ENCODE measurements around the gene SV2A. TPM values are rescaled to one million over a fixed set of nuclear protein-coding genes. Genes with fewer than 3 reads are reported as not detected.

Gene SV2A
- total RNA-seq = 5.9 TPM

DNA sequence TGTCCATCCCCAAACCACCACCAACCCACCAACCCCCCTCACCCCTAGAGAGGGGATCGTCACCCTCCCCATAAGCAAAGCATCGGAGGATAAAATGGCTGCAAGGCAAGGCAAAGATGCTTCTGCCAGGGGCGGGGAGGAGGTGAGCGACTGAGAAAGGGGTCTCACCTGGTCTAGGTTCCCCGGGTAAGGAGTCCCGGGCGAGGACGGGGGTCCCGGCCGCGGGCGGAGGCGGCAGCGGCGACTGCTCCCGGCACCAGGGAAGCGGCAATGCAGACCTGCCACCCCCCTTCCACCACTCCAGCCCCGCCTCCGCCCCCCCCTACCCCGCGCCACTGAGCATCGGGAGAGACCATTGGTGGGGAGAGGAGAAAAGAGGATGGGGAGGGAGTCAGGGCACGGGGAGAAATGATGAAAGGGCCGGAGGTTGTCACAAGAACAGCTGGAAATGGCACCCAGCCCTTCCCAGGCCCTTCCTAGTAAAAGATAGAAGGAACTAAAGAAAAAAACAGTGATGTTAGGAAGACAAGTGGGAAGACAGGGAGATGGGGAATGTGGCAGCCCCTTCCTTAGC is at the start of gene SV2A:
Gene SV2A (minus strand): TSS at position 274 of the 574 bp plus-strand sequence. CDS start 4,004 bp downstream, outside the sequence.
- intact Hi-C loops (cut with DNase I) = loop anchor here (1.0 to 2.0 kb wide), 4 partner anchors 10 to 29 kb away; partner anchors contain the start of genes BOLA1 and SF3B4
- peak in 1 of 2 donors; percentile 87 for DNase-seq (ENCODE audit: low spot score in 2 of 2)
- peak within 1 kb of the TSS; percentile 67 to 87 for H3K4me3 ChIP-seq
- H3K27me3 ChIP-seq = no peaks in the 10 kb centered on the region
- no peaks in the 10 kb centered on the region for H3K9me3 ChIP-seq
- peak within 1 kb of the TSS; percentile 75 to 78 for H3K27ac ChIP-seq
- H3K36me3 ChIP-seq = peaks cover 3 to 18% of the 10 kb centered on the region in 2 donors
- H3K4me1 ChIP-seq = peaks cover 0 to 11% of the 10 kb centered on the region in 2 donors
- no peak for TF ChIP-seq CTCF (IDR thresholded peaks at IDR 0.05)

- intact Hi-C loops (cut with DNase I) = no loop called here
- Histone ChIP-seq H3K36me3 (peaks cover 53 to 74% of the 10 kb centered on the region in 2 donors), H3K4me1 (peaks cover 0 to 12% of the 10 kb centered on the region in 2 donors), H3K27ac (no peak overlapping the region), H3K9me3 (no peaks in the 10 kb centered on the region), H3K27me3 (no peaks in the 10 kb centered on the region), H3K4me3 (no peak overlapping the region)
- no peak for TF ChIP-seq CTCF (IDR thresholded peaks at IDR 0.05)
- no peak for DNase-seq (ENCODE audit: low spot score in 2 of 2)
These were observed 49.4 kb upstream of the SV2A start for GRCh38 chr1:149967041-149967440.

DNA sequence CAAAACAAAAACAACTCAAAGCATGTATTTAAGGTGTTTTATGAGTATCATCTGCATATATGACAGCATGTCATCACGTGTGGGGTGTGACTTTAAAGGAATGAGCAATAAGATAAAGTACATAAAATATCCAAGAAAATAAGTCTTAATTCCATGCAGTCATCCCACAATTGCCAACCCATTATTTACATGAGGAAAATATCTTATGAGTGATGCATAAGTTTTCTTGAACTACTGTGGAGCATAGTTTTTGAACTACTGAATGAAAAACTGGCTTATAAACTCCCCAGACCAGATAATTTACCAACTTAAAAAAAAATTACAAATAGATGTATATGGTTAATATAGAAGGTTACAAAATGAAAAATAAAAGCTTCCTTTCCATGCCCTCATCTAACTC is 48.8 kb upstream of the SV2A start:
- H3K36me3 ChIP-seq = peaks cover 48 to 72% of the 10 kb centered on the region in 2 donors
- no peak for TF ChIP-seq CTCF (IDR thresholded peaks at IDR 0.05)
- H3K9me3 ChIP-seq = no peaks in the 10 kb centered on the region
- no peaks in the 10 kb centered on the region for H3K27me3 ChIP-seq
- H3K4me1 ChIP-seq = peaks cover 0 to 13% of the 10 kb centered on the region in 2 donors
- intact Hi-C loops (cut with DNase I) = no loop called here
- no peak overlapping the region for H3K27ac ChIP-seq
- H3K4me3 ChIP-seq = no peak overlapping the region
- DNase-seq (ENCODE audit: low spot score in 2 of 2) = no peak

GRCh38 chr1:149965440-149965839 is 47.8 kb upstream of the SV2A start:
- intact Hi-C loops (cut with DNase I) = no loop called here
- Histone ChIP-seq H3K27ac (peak overlapping the region in 1 of 2 donors; percentile 7), H3K27me3 (no peaks in the 10 kb centered on the region), H3K36me3 (peaks cover 40 to 67% of the 10 kb centered on the region in 2 donors), H3K4me1 (peaks cover 0 to 13% of the 10 kb centered on the region in 2 donors), H3K4me3 (no peak overlapping the region), H3K9me3 (no peaks in the 10 kb centered on the region)
- DNase-seq (ENCODE audit: low spot score in 2 of 2) = no peak
- no peak for TF ChIP-seq CTCF (IDR thresholded peaks at IDR 0.05)

- no peak for DNase-seq (ENCODE audit: low spot score in 2 of 2)
- H3K27ac ChIP-seq = peak overlapping the region; percentile 51 to 65
- H3K4me1 ChIP-seq = peaks cover 0 to 13% of the 10 kb centered on the region in 2 donors
- H3K36me3 ChIP-seq = peaks cover 36 to 62% of the 10 kb centered on the region in 2 donors
- intact Hi-C loops (cut with DNase I) = loop anchor here (5.0 kb wide), 1 partner anchor 204 kb away; no protein-coding TSS in a partner anchor
- no peak for TF ChIP-seq CTCF (IDR thresholded peaks at IDR 0.05)
- no peaks in the 10 kb centered on the region for H3K27me3 ChIP-seq
- no peak overlapping the region for H3K4me3 ChIP-seq
- no peaks in the 10 kb centered on the region for H3K9me3 ChIP-seq
These were observed 45.7 kb upstream of the SV2A start for GRCh38 chr1:149963358-149963757.

All from ascending aorta (tissue), 2 donors.